GM21619 (cell line): ENCODE measurements around the gene INSYN1.

ENCODE experiments used
- ATAC-seq: cut with Tn5 transposase; IDR thresholded peaks from one replicate; pipeline ENCODE4 v1.9.1; 2021; ENCODE audit not compliant: unreplicated experiment

INSYN1 gene

GRCh38 chr15:73687351-73687750 is 65.8 kb downstream of the INSYN1 start:
- no peak for ATAC-seq

GRCh38 chr15:73686781-73687256 is 66.3 kb downstream of the INSYN1 start:
- ATAC-seq = no peak

DNA sequence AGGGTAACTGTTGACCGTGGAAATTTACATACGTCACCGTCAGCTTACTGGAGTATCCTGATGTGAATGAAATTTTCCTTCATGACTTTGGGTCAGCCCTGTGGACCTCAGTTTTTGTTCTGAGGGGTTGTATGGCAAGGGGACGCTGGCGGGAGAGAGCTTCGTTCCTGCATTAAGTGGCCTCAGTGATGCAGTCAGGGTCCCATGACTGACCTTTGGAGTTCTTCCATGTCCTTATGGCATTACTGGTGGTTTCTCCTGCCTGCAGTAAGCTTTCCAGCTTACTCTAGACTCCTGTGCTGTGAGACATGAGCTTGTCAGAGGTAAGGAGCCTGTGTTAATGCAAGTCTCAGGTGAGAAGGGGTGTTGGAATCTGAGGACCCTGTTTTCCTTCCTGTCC is 67.2 kb downstream of the INSYN1 start:
- ATAC-seq = no peak
